Fibroblast of lung (primary cell): ENCODE results near the gene PAX2. TPM values are rescaled to one million over a fixed set of nuclear protein-coding genes. Genes with fewer than 3 reads are reported as not detected.

Source experiments
- DNase-seq, 2 donors: peaks; one replicate each; pipeline versions ENCODE4 v3.0.0 to v3.0.0-alpha.2; 2010; ENCODE audit warnings: low read depth in 2 of 2
- H2AFZ ChIP-seq: 2 replicates; pipeline ENCODE4 v1.5.1; 2012; ENCODE audit warnings: low read length, control low read depth, inconsistent platforms
- H3K27ac ChIP-seq: 2 replicates; pipeline ENCODE4 v1.5.1; 2011; ENCODE audit warnings: low read length, control low read depth; ENCODE audit not compliant: insufficient read depth
- H3K27me3 ChIP-seq: 2 replicates; pipeline ENCODE4 v1.5.1; 2011; ENCODE audit warnings: mild to moderate bottlenecking, low read length; ENCODE audit not compliant: control insufficient read depth, insufficient read depth
- H3K36me3 ChIP-seq: 2 replicates; pipeline ENCODE4 v1.5.1; 2011; ENCODE audit warnings: low read length; ENCODE audit not compliant: control insufficient read depth, insufficient read depth
- H3K4me1 ChIP-seq: 2 replicates; pipeline ENCODE4 v1.5.1; 2011; ENCODE audit warnings: low read length; ENCODE audit not compliant: control insufficient read depth, insufficient read depth; ENCODE audit errors: extremely low read depth
- H3K4me2 ChIP-seq: 2 replicates; pipeline ENCODE4 v1.5.1; 2011; ENCODE audit warnings: low read length, control low read depth; ENCODE audit not compliant: insufficient read depth; ENCODE audit errors: extremely low read depth
- H3K4me3 ChIP-seq, 4 experiments: fragments of 200-600 bp in 1 of 4; sonication (generic) in 1 of 4; replicated peaks in 1 of 4; 2 replicates each; pipeline ENCODE4 v1.5.1; 2011 to 2016; ENCODE audit warnings: low read length in 4 of 4, low read depth in 3 of 4, mild to moderate bottlenecking in 3 of 4, control low read depth in 2 of 4, inconsistent platforms in 1 of 4, mixed read lengths in 1 of 4; ENCODE audit not compliant: insufficient read depth in 1 of 4; ENCODE audit errors: control extremely low read depth in 1 of 4
- H3K79me2 ChIP-seq: 2 replicates; pipeline ENCODE4 v1.5.1; 2012; ENCODE audit warnings: mild to moderate bottlenecking, low read length, inconsistent platforms; ENCODE audit not compliant: control insufficient read depth, insufficient read depth
- H3K9ac ChIP-seq: 2 replicates; pipeline ENCODE4 v1.5.1; 2011; ENCODE audit warnings: mild to moderate bottlenecking, low read length, control low read depth; ENCODE audit not compliant: insufficient read depth
- H3K9me3 ChIP-seq: 2 replicates; pipeline ENCODE4 v1.5.1; 2012; ENCODE audit warnings: low read depth, low read length; ENCODE audit not compliant: control insufficient read depth, insufficient read depth
- H4K20me1 ChIP-seq: 2 replicates; pipeline ENCODE4 v1.5.1; 2011; ENCODE audit warnings: low read length; ENCODE audit not compliant: control insufficient read depth, insufficient read depth; ENCODE audit errors: extremely low read depth
- EZH2 ChIP-seq: IDR thresholded peaks from 2 replicates; pipeline ENCODE4 v1.5.1; 2012; ENCODE audit warnings: low read length, control low read depth, mild to moderate bottlenecking; ENCODE audit errors: missing control alignments
- polyA plus RNA-seq, 2 donors: library from polyadenylated mRNA; depleted of rRNA in 1 of 2; stranded (reverse) in 1 of 2; unstranded in 1 of 2; fragments of >200 nt; gene quantifications; 2 replicates each; pipeline ENCODE4 v1.2.1, GENCODE V29; 2011 to 2012; ENCODE audit warnings: missing spikeins in 1 of 2
- total RNA-seq: library from RNA; depleted of rRNA; stranded (reverse); fragments of >200 nt; gene quantifications from 2 replicates; pipeline ENCODE4 v1.2.1, GENCODE V29; 2014
- TF ChIP-seq, protein P1 (sequence below), 2 donors: IDR thresholded peaks in 1 of 2; conservative IDR thresholded peaks in 1 of 2; 1 replicate in 1 of 2; 2 replicates in 1 of 2; pipeline ENCODE4 v1.5.1; 2011 to 2012; ENCODE audit warnings: low read length in 2 of 2, control low read depth in 1 of 2, inconsistent platforms in 1 of 2, low read depth in 1 of 2, mild to moderate bottlenecking in 1 of 2

The PAX2 gene
- total and polyA plus RNA-seq, 2 donors (not counting 1 experiment from before 2014, with no cell fraction given), result not detected

DNA sequence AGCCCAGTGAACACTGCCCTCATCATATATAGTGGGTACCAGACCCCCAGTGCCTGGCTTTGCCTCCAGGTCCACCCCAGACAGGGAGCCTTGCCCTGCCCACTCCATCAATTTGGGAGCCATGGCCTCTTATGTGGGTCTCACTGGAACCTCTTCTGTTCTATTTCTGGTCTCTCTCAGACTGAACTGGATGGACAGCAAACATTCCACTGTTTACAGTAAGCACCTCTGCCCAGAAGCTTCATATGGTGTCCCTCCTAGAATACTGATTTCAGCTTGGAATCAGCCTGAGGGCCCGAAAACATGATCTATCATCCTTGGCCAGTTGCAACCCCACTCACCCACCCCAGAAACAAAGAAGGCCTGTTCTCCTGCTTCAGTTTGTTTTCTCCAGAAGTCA is 86.4 kb downstream of the PAX2 start:
- TF ChIP-seq, protein P1, sequence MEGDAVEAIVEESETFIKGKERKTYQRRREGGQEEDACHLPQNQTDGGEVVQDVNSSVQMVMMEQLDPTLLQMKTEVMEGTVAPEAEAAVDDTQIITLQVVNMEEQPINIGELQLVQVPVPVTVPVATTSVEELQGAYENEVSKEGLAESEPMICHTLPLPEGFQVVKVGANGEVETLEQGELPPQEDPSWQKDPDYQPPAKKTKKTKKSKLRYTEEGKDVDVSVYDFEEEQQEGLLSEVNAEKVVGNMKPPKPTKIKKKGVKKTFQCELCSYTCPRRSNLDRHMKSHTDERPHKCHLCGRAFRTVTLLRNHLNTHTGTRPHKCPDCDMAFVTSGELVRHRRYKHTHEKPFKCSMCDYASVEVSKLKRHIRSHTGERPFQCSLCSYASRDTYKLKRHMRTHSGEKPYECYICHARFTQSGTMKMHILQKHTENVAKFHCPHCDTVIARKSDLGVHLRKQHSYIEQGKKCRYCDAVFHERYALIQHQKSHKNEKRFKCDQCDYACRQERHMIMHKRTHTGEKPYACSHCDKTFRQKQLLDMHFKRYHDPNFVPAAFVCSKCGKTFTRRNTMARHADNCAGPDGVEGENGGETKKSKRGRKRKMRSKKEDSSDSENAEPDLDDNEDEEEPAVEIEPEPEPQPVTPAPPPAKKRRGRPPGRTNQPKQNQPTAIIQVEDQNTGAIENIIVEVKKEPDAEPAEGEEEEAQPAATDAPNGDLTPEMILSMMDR (conservative IDR thresholded peaks at IDR 0.05 in 1 of 2, IDR thresholded peaks at IDR 0.05 in 1 of 2; ENCODE audit: low read depth in 1 of 2, low read length in 2 of 2), result no peak
- no peak for TF ChIP-seq EZH2
- Histone ChIP-seq H3K9ac (no peak overlapping the region), H3K4me2 (no peak overlapping the region), H3K27me3 (peaks cover 45% of the 10 kb centered on the region), H3K79me2 (no peaks in the 10 kb centered on the region), H3K4me1 (no peaks in the 10 kb centered on the region), H3K9me3 (no peaks in the 10 kb centered on the region), H3K36me3 (no peaks in the 10 kb centered on the region), H3K27ac (no peak overlapping the region), H2AFZ (no peak overlapping the region), H3K4me3 (no peak overlapping the region), H4K20me1 (no peaks in the 10 kb centered on the region)
- DNase-seq, result no peak

DNA sequence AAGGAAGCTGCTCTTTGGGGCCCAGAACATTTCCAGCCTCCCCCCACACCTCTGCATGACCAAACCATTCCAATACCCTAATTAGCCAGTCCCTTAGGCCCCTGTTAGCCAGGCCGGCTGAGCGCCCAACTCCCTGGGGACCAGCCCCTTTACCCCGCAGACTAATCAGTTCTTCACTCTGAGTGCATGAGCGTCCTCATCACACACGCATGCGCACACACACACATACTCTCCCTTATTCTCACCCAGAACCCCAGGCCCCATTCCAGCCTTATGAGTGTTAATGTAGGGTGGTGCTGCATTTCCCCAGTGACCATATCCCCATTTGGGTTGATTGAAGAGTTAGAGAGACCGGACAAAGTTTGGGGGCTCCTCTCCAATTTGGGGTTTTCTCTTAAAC is 90.4 kb downstream of the PAX2 start:
- H3K27me3 ChIP-seq, result peaks cover 12% of the 10 kb centered on the region

DNA sequence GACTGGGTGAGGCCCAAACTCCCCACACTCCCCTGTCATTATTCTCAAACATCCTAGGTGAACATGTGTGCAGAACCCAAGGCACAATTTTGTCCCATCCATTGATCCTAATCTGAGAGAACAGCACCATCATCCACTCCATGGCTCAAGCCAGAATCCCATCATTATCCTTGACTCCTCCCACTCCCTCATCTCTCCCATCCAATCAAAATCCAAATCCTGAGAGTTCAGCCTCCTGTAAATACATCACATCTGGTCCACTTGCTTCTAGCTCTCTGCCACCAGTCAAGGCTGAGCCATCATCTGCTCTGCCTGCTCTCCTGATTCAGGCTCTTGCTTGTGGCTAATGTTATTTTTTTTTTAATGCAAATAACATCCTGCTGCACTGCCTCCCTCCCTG is 91.5 kb downstream of the PAX2 start:
- no peaks in the 10 kb centered on the region for H3K4me1 ChIP-seq
- no peaks in the 10 kb centered on the region for H4K20me1 ChIP-seq
- no peak overlapping the region for H2AFZ ChIP-seq
- TF ChIP-seq EZH2, result no peak
- TF ChIP-seq, protein P1 (conservative IDR thresholded peaks at IDR 0.05 in 1 of 2, IDR thresholded peaks at IDR 0.05 in 1 of 2; ENCODE audit: low read depth in 1 of 2, low read length in 2 of 2), result no peak
- DNase-seq, result no peak
- peaks cover 9% of the 10 kb centered on the region for H3K27me3 ChIP-seq
- no peak overlapping the region for H3K27ac ChIP-seq
- no peak overlapping the region for H3K9ac ChIP-seq
- H3K4me2 ChIP-seq, result no peak overlapping the region
- H3K36me3 ChIP-seq, result no peaks in the 10 kb centered on the region
- H3K9me3 ChIP-seq, result no peaks in the 10 kb centered on the region
- no peaks in the 10 kb centered on the region for H3K79me2 ChIP-seq
- H3K4me3 ChIP-seq, result no peak overlapping the region

More for the DNA sequence above, 90.4 kb downstream of the PAX2 start:
- Histone ChIP-seq H4K20me1 (no peaks in the 10 kb centered on the region), H3K27ac (no peak overlapping the region), H3K4me2 (no peak overlapping the region), H3K4me3 (no peak overlapping the region), H2AFZ (no peak overlapping the region), H3K9me3 (no peaks in the 10 kb centered on the region), H3K36me3 (no peaks in the 10 kb centered on the region), H3K9ac (no peak overlapping the region), H3K79me2 (no peaks in the 10 kb centered on the region), H3K4me1 (no peaks in the 10 kb centered on the region)
- DNase-seq, result no peak
- no peak for TF ChIP-seq EZH2
- TF ChIP-seq, protein P1 (conservative IDR thresholded peaks at IDR 0.05 in 1 of 2, IDR thresholded peaks at IDR 0.05 in 1 of 2; ENCODE audit: low read depth in 1 of 2, low read length in 2 of 2), result no peak
